Esophagus (tissue), 2 donors: ENCODE measurements around the gene KLKB1. TPM values are rescaled to one million over a fixed set of nuclear protein-coding genes. Genes with fewer than 3 reads are reported as not detected.
"Not testable (repeated sequence)": the region's sequence is repeated elsewhere in the genome, so short reads cannot be mapped to it uniquely, and the experiment has no call there.

ENCODE experiments used
- H3K27ac ChIP-seq, 2 donors: one replicate each; pipeline ENCODE4 v1.5.1; 2013; ENCODE audit warnings: low read depth in 2 of 2, mild to moderate bottlenecking in 2 of 2, inconsistent platforms in 1 of 2, low read length in 1 of 2, moderate library complexity in 1 of 2
- H3K27me3 ChIP-seq, 2 donors: one replicate each; pipeline ENCODE4 v1.6.1; 2013; ENCODE audit warnings: low read length in 2 of 2, control low read depth in 1 of 2, mild to moderate bottlenecking in 1 of 2; ENCODE audit not compliant: insufficient read depth in 2 of 2, control insufficient read depth in 1 of 2
- H3K36me3 ChIP-seq, 2 donors: one replicate each; pipeline ENCODE4 v1.6.1; 2013; ENCODE audit warnings: low read length in 1 of 2; ENCODE audit not compliant: control insufficient read depth in 2 of 2, insufficient read depth in 2 of 2
- H3K4me1 ChIP-seq, 2 donors: one replicate each; pipeline ENCODE4 v1.6.1; 2013; ENCODE audit warnings: low read length in 1 of 2; ENCODE audit not compliant: control insufficient read depth in 2 of 2, insufficient read depth in 2 of 2
- H3K4me3 ChIP-seq, 2 donors: one replicate each; pipeline ENCODE4 v1.5.1; 2013; ENCODE audit warnings: low read length in 2 of 2, mild to moderate bottlenecking in 2 of 2, low read depth in 1 of 2, moderate library complexity in 1 of 2
- H3K9me3 ChIP-seq, 2 donors: one replicate each; pipeline ENCODE4 v1.6.1; 2013; ENCODE audit warnings: mild to moderate bottlenecking in 2 of 2, low read depth in 1 of 2, low read length in 1 of 2, moderate library complexity in 1 of 2; ENCODE audit not compliant: control insufficient read depth in 2 of 2, insufficient read depth in 1 of 2
- WGBS, 2 donors: extraction: QIAGEN DNeasy Blood & Tissue Kit; methylation state at CpG; one replicate each; pipeline ENCODE4 v1.1.7; 2013; 5-methylcytosine and 5-hydroxymethylcytosine counted together
- polyA plus RNA-seq, 2 donors: library from polyadenylated mRNA; stranded (reverse); fragments of 200-250 nt; gene quantifications; one replicate each; pipeline ENCODE4 v1.2.3, GENCODE V29; 2013
- donor health status: healthy with polysubstance abuse.
- donor health status: Bipolar disorder and iron deficiency.

Gene KLKB1
- polyA plus RNA-seq, 2 donors, result 0.12 to 0.26 TPM

GRCh38 chr4:186241616-186242015, 14.3 kb downstream of the KLKB1 start:
- Histone ChIP-seq H3K4me1 (no peaks in the 10 kb centered on the region), H3K36me3 (no peaks in the 10 kb centered on the region), H3K9me3 (peaks cover 0 to 2% of the 10 kb centered on the region in 2 donors), H3K27ac (no peak overlapping the region), H3K4me3 (no peak overlapping the region), H3K27me3 (no peaks in the 10 kb centered on the region)
- 85 to 88% methylated on average over 4 of the region's 4 CpGs for WGBS, 2 donors

DNA sequence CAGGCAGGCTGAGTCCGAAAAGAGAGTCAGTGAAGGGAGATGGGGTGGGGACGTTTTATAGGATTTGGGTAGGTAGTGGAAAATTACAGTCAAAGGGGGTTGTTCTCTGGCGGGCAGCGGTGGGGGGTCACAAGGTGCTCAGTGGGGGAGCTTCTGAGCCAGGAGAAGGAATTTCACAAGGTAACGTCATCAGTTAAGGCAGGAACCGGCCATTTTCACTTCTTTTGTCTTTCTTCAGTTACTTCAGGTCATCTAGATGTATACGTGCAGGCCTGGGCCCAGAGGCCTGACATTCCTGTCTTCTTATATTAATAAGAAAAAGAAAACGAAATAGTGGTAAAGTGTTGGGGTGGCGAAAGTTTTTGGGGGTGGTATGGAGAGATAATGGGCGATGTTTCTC, 14.7 kb downstream of the KLKB1 start:
- not testable (repeated sequence) for H3K36me3 ChIP-seq, H3K27me3 ChIP-seq, H3K4me1 ChIP-seq, H3K9me3 ChIP-seq, H3K27ac ChIP-seq, H3K4me3 ChIP-seq
- 88 to 89% methylated on average over 10 of the region's 10 CpGs for WGBS, 2 donors

- no peak overlapping the region for H3K4me3 ChIP-seq
- no peaks in the 10 kb centered on the region for H3K27me3 ChIP-seq
- H3K9me3 ChIP-seq, result peaks cover 0 to 2% of the 10 kb centered on the region in 2 donors
- WGBS, 2 donors, result 79 to 84% methylated on average over 2 of the region's 2 CpGs
- no peaks in the 10 kb centered on the region for H3K4me1 ChIP-seq
- H3K36me3 ChIP-seq, result no peaks in the 10 kb centered on the region
- H3K27ac ChIP-seq, result no peak overlapping the region
Observed at GRCh38 chr4:186243331-186243730, 16.0 kb downstream of the KLKB1 start.

- Histone ChIP-seq H3K9me3 (peaks cover 0 to 2% of the 10 kb centered on the region in 2 donors), H3K4me1 (no peaks in the 10 kb centered on the region), H3K4me3 (no peak overlapping the region), H3K27me3 (no peaks in the 10 kb centered on the region), H3K36me3 (no peaks in the 10 kb centered on the region), H3K27ac (no peak overlapping the region)
- WGBS, 2 donors, result 85% methylated on average over 5 of the region's 5 CpGs
Observed at GRCh38 chr4:186244835-186245234, 17.5 kb downstream of the KLKB1 start.

- H3K9me3 ChIP-seq, H3K27ac ChIP-seq, H3K4me3 ChIP-seq, H3K4me1 ChIP-seq, H3K36me3 ChIP-seq, H3K27me3 ChIP-seq: not testable (repeated sequence)
- 87 to 89% methylated on average over 9 of the region's 9 CpGs for WGBS, 2 donors
Observed at GRCh38 chr4:186247062-186247752, 19.9 kb downstream of the KLKB1 start.

GRCh38 chr4:186248643-186249042, 21.3 kb downstream of the KLKB1 start:
- no peak overlapping the region for H3K4me3 ChIP-seq
- 65 to 67% methylated on average over 1 of the region's 1 CpG for WGBS, 2 donors
- H3K9me3 ChIP-seq, result peaks cover 0 to 2% of the 10 kb centered on the region in 2 donors
- H3K4me1 ChIP-seq, result no peaks in the 10 kb centered on the region
- H3K27ac ChIP-seq, result no peak overlapping the region
- H3K27me3 ChIP-seq, result no peaks in the 10 kb centered on the region
- no peaks in the 10 kb centered on the region for H3K36me3 ChIP-seq

GRCh38 chr4:186249785-186250754, 22.8 kb downstream of the KLKB1 start:
- no peaks in the 10 kb centered on the region for H3K4me1 ChIP-seq
- H3K27me3 ChIP-seq, result no peaks in the 10 kb centered on the region
- H3K9me3 ChIP-seq, result no peaks in the 10 kb centered on the region
- H3K27ac ChIP-seq, result no peak overlapping the region
- H3K4me3 ChIP-seq, result no peak overlapping the region
- 71 to 73% methylated on average over 8 of the region's 8 CpGs for WGBS, 2 donors
- H3K36me3 ChIP-seq, result no peaks in the 10 kb centered on the region

- Histone ChIP-seq H3K9me3 (no peaks in the 10 kb centered on the region), H3K36me3 (no peaks in the 10 kb centered on the region), H3K4me1 (no peaks in the 10 kb centered on the region), H3K4me3 (no peak overlapping the region), H3K27me3 (no peaks in the 10 kb centered on the region), H3K27ac (no peak overlapping the region)
- 50 to 55% methylated on average over 2 of the region's 2 CpGs for WGBS, 2 donors
Observed at GRCh38 chr4:186250760-186251159, 23.5 kb downstream of the KLKB1 start.

DNA sequence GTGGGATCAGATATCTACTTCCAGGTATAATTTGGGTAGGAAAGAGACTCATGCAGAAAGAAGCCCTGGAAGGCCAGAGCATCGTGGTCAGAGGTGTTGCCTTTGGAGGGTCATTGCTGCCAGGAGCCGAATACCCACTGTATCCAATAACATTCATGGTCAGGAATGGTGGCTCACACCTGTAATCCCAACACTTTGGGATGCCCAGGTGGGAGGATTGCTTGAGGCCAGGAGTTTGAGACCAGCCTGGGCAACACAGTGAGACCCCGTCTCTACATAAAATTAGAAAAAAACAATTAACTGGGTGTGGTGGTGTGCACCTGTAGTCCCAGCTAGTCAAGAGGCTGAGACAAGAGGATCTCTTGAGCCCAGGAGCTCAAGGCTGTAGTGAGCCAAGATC, 27.8 kb downstream of the KLKB1 start:
- Histone ChIP-seq H3K9me3 (no peaks in the 10 kb centered on the region), H3K4me3 (no peak overlapping the region), H3K27ac (no peak overlapping the region), H3K36me3 (no peaks in the 10 kb centered on the region), H3K4me1 (no peaks in the 10 kb centered on the region), H3K27me3 (no peaks in the 10 kb centered on the region)
- WGBS, 2 donors, result 94 to 95% methylated on average over 3 of the region's 3 CpGs
